Measurements from ENCODE around the gene BACH2.

- TF ChIP-seq, protein P1, sequence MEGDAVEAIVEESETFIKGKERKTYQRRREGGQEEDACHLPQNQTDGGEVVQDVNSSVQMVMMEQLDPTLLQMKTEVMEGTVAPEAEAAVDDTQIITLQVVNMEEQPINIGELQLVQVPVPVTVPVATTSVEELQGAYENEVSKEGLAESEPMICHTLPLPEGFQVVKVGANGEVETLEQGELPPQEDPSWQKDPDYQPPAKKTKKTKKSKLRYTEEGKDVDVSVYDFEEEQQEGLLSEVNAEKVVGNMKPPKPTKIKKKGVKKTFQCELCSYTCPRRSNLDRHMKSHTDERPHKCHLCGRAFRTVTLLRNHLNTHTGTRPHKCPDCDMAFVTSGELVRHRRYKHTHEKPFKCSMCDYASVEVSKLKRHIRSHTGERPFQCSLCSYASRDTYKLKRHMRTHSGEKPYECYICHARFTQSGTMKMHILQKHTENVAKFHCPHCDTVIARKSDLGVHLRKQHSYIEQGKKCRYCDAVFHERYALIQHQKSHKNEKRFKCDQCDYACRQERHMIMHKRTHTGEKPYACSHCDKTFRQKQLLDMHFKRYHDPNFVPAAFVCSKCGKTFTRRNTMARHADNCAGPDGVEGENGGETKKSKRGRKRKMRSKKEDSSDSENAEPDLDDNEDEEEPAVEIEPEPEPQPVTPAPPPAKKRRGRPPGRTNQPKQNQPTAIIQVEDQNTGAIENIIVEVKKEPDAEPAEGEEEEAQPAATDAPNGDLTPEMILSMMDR (IDR thresholded peaks at IDR 0.05), result no peak
- TF ChIP-seq POLR2A (IDR thresholded peaks at IDR 0.05), result no peak
- TF ChIP-seq POLR2AphosphoS5 (IDR thresholded peaks at IDR 0.05), result no peak
- no peak for TF ChIP-seq EP300 (IDR thresholded peaks at IDR 0.05)
Observed at GRCh38 chr6:90068703-90069523, 227.7 kb downstream of the BACH2 start.

All from stomach (tissue), 4 donors.